Activated CD4-positive, alpha-beta T cell treated with anti-CD3 and anti-CD28 coated beads, Interleukin-2, amount 10 ng/mL, durations not matched to agents 7 days and 5 days (primary cell): ENCODE measurements around the gene VEGFA. TPM values are rescaled to one million over a fixed set of nuclear protein-coding genes. Genes with fewer than 3 reads are reported as not detected.

Experiments
- CTCF ChIA-PET: fragments of 350-600 bp; sonication (Branson Sonifier 250); formaldehyde crosslinking; loops from one replicate; lab custom pipeline; 2021; ENCODE audit warnings: antibody characterized with exemption; lab: Charles Lee
- POLR2A ChIA-PET: fragments of 350-600 bp; sonication (Branson Sonifier 250); formaldehyde crosslinking; loops from one replicate; lab custom pipeline; 2021; ENCODE audit warnings: antibody characterized with exemption; lab: Charles Lee
- DNase-seq: peaks from one replicate; pipeline ENCODE4 v3.0.0-alpha.2; 2020
- H3K27ac Mint-ChIP-seq: one replicate; pipeline ENCODE4 v1.8.0; 2021; ENCODE audit warnings: mild to moderate bottlenecking, moderate library complexity, mixed read lengths
- H3K27me3 Mint-ChIP-seq: one replicate; pipeline ENCODE4 v1.8.0; 2021; ENCODE audit warnings: mixed read lengths
- H3K36me3 Mint-ChIP-seq: one replicate; pipeline ENCODE4 v1.8.0; 2021; ENCODE audit warnings: low read depth, mixed read lengths
- H3K4me1 Mint-ChIP-seq: one replicate; pipeline ENCODE4 v1.8.0; 2021; ENCODE audit warnings: mixed read lengths
- H3K4me3 Mint-ChIP-seq: one replicate; pipeline ENCODE4 v1.8.0; 2021; ENCODE audit warnings: mild to moderate bottlenecking, moderate library complexity, mixed read lengths
- H3K9me3 Mint-ChIP-seq: one replicate; pipeline ENCODE4 v1.8.0; 2021; ENCODE audit warnings: mixed read lengths
- total RNA-seq, 2 experiments: library from RNA; stranded (reverse); gene quantifications; one replicate each; pipeline ENCODE4 v1.2.3, GENCODE V29; 2021

VEGFA gene
- total RNA-seq, 2 experiments from 2014 or later, result 23.7 to 25.8 TPM

- no peaks in the 10 kb centered on the region for H3K27me3 Mint-ChIP-seq
- no peaks in the 10 kb centered on the region for H3K9me3 Mint-ChIP-seq
- H3K36me3 Mint-ChIP-seq, result peaks cover 14% of the 10 kb centered on the region
- no peak overlapping the region for H3K4me3 Mint-ChIP-seq
- no peaks in the 10 kb centered on the region for H3K4me1 Mint-ChIP-seq
- POLR2A ChIA-PET, result interaction anchor here (0.6 kb wide), 1 partner anchor 159 kb away, joined by 3 read pairs; no protein-coding TSS in a partner anchor
- no peak for DNase-seq
- H3K27ac Mint-ChIP-seq, result no peak overlapping the region
- CTCF ChIA-PET, result no interaction called here
Observed at GRCh38 chr6:43788301-43788700, 18.3 kb downstream of the VEGFA start.

GRCh38 chr6:43789447-43789846 is 19.4 kb downstream of the VEGFA start:
- Mint-ChIP-seq H3K4me3 (no peak overlapping the region), H3K4me1 (no peaks in the 10 kb centered on the region), H3K27ac (no peak overlapping the region), H3K9me3 (no peaks in the 10 kb centered on the region), H3K27me3 (no peaks in the 10 kb centered on the region), H3K36me3 (peaks cover 8% of the 10 kb centered on the region)
- DNase-seq, result no peak
- ChIA-PET CTCF (interaction anchor here (0.6 to 1.5 kb wide), 3 partner anchors 15 to 316 kb away, joined by 3 to 7 read pairs (median 3); no protein-coding TSS in a partner anchor), POLR2A (interaction anchor here (0.6 kb wide), 1 partner anchor 258 kb away, joined by 3 read pairs; no protein-coding TSS in a partner anchor)

GRCh38 chr6:43790031-43790430 is 20.0 kb downstream of the VEGFA start:
- no peaks in the 10 kb centered on the region for H3K9me3 Mint-ChIP-seq
- H3K27ac Mint-ChIP-seq, result no peak overlapping the region
- H3K27me3 Mint-ChIP-seq, result no peaks in the 10 kb centered on the region
- no peak overlapping the region for H3K4me3 Mint-ChIP-seq
- ChIA-PET POLR2A (interaction anchor here (0.6 kb wide), 1 partner anchor 259 kb away, joined by 3 read pairs; no protein-coding TSS in a partner anchor), CTCF (interaction anchor here (0.6 to 1.5 kb wide), 3 partner anchors 15 to 260 kb away, joined by 3 to 7 read pairs (median 3); no protein-coding TSS in a partner anchor)
- no peaks in the 10 kb centered on the region for H3K4me1 Mint-ChIP-seq
- H3K36me3 Mint-ChIP-seq, result peaks cover 3% of the 10 kb centered on the region
- DNase-seq, result no peak

- Mint-ChIP-seq H3K36me3 (no peaks in the 10 kb centered on the region), H3K27ac (no peak overlapping the region), H3K9me3 (no peaks in the 10 kb centered on the region), H3K4me1 (no peaks in the 10 kb centered on the region), H3K27me3 (no peaks in the 10 kb centered on the region), H3K4me3 (no peak overlapping the region)
- POLR2A ChIA-PET, result no interaction called here
- CTCF ChIA-PET, result interaction anchor here (1.0 to 1.1 kb wide), 2 partner anchors 9 to 16 kb away, joined by 3 to 4 read pairs; no protein-coding TSS in a partner anchor
- DNase-seq, result no peak
Observed at GRCh38 chr6:43791745-43792422, 21.9 kb downstream of the VEGFA start.

- Mint-ChIP-seq H3K36me3 (no peaks in the 10 kb centered on the region), H3K4me3 (no peak overlapping the region), H3K27me3 (no peaks in the 10 kb centered on the region), H3K27ac (no peak overlapping the region), H3K9me3 (no peaks in the 10 kb centered on the region), H3K4me1 (no peaks in the 10 kb centered on the region)
- ChIA-PET CTCF (interaction anchor here (1.8 to 2.6 kb wide), 2 partner anchors 17 to 20 kb away, joined by 7 to 8 read pairs; no protein-coding TSS in a partner anchor), POLR2A (no interaction called here)
- no peak for DNase-seq
Observed at GRCh38 chr6:43793154-43793874, 23.3 kb downstream of the VEGFA start.

GRCh38 chr6:43793875-43794242 is 23.8 kb downstream of the VEGFA start:
- CTCF ChIA-PET, result interaction anchor here (1.1 to 2.6 kb wide), 4 partner anchors 14 to 20 kb away, joined by 3 to 8 read pairs (median 5); no protein-coding TSS in a partner anchor
- Mint-ChIP-seq H3K36me3 (no peaks in the 10 kb centered on the region), H3K27me3 (no peaks in the 10 kb centered on the region), H3K4me3 (no peak overlapping the region), H3K4me1 (peaks cover 4% of the 10 kb centered on the region), H3K9me3 (no peaks in the 10 kb centered on the region), H3K27ac (no peak overlapping the region)
- POLR2A ChIA-PET, result no interaction called here
- no peak for DNase-seq

GRCh38 chr6:43795421-43795820 is 25.4 kb downstream of the VEGFA start:
- Mint-ChIP-seq H3K4me3 (no peak overlapping the region), H3K27ac (no peak overlapping the region), H3K36me3 (no peaks in the 10 kb centered on the region), H3K9me3 (no peaks in the 10 kb centered on the region), H3K27me3 (no peaks in the 10 kb centered on the region), H3K4me1 (peaks cover 16% of the 10 kb centered on the region)
- DNase-seq, result no peak
- ChIA-PET CTCF (interaction anchor here (2.6 kb wide), 1 partner anchor 22 kb away, joined by 7 read pairs; no protein-coding TSS in a partner anchor), POLR2A (no interaction called here)

GRCh38 chr6:43796168-43796567 is 26.2 kb downstream of the VEGFA start:
- no peaks in the 10 kb centered on the region for H3K9me3 Mint-ChIP-seq

GRCh38 chr6:43796903-43797890 is 27.2 kb downstream of the VEGFA start:
- Mint-ChIP-seq H3K4me3 (no peak overlapping the region), H3K36me3 (no peaks in the 10 kb centered on the region)
- POLR2A ChIA-PET, result no interaction called here

More at GRCh38 chr6:43796168-43796567, 26.2 kb downstream of the VEGFA start:
- Mint-ChIP-seq H3K27ac (no peak overlapping the region), H3K27me3 (no peaks in the 10 kb centered on the region), H3K4me3 (no peak overlapping the region), H3K36me3 (no peaks in the 10 kb centered on the region), H3K4me1 (peaks cover 18% of the 10 kb centered on the region)
- ChIA-PET POLR2A (no interaction called here), CTCF (interaction anchor here (1.1 kb wide), 1 partner anchor 267 kb away, joined by 3 read pairs; no protein-coding TSS in a partner anchor)
- DNase-seq, result no peak

GRCh38 chr6:43797919-43798318 is 27.9 kb downstream of the VEGFA start:
- DNase-seq, result no peak
- no peak overlapping the region for H3K4me3 Mint-ChIP-seq
- H3K27me3 Mint-ChIP-seq, result no peaks in the 10 kb centered on the region
- H3K4me1 Mint-ChIP-seq, result peaks cover 18% of the 10 kb centered on the region
- H3K27ac Mint-ChIP-seq, result no peak overlapping the region
- ChIA-PET CTCF (no interaction called here), POLR2A (no interaction called here)
- no peaks in the 10 kb centered on the region for H3K36me3 Mint-ChIP-seq
- no peaks in the 10 kb centered on the region for H3K9me3 Mint-ChIP-seq

More at GRCh38 chr6:43796903-43797890, 27.2 kb downstream of the VEGFA start:
- H3K27me3 Mint-ChIP-seq, result no peaks in the 10 kb centered on the region
- CTCF ChIA-PET, result interaction anchor here (1.0 to 1.1 kb wide), 2 partner anchors 28 to 266 kb away, joined by 3 read pairs; no protein-coding TSS in a partner anchor
- H3K9me3 Mint-ChIP-seq, result no peaks in the 10 kb centered on the region
- H3K27ac Mint-ChIP-seq, result peak overlapping the region; percentile 19
- no peak for DNase-seq
- H3K4me1 Mint-ChIP-seq, result peaks cover 18% of the 10 kb centered on the region

- no peak overlapping the region for H3K4me3 Mint-ChIP-seq
- ChIA-PET POLR2A (no interaction called here), CTCF (no interaction called here)
- peaks cover 18% of the 10 kb centered on the region for H3K4me1 Mint-ChIP-seq
- no peaks in the 10 kb centered on the region for H3K27me3 Mint-ChIP-seq
- DNase-seq, result no peak
- H3K9me3 Mint-ChIP-seq, result no peaks in the 10 kb centered on the region
- H3K36me3 Mint-ChIP-seq, result no peaks in the 10 kb centered on the region
- no peak overlapping the region for H3K27ac Mint-ChIP-seq
Observed at GRCh38 chr6:43798688-43799444, 28.9 kb downstream of the VEGFA start.
